ENCODE measurements around the gene RNU5B-1.

The RNU5B-1 gene

DNA sequence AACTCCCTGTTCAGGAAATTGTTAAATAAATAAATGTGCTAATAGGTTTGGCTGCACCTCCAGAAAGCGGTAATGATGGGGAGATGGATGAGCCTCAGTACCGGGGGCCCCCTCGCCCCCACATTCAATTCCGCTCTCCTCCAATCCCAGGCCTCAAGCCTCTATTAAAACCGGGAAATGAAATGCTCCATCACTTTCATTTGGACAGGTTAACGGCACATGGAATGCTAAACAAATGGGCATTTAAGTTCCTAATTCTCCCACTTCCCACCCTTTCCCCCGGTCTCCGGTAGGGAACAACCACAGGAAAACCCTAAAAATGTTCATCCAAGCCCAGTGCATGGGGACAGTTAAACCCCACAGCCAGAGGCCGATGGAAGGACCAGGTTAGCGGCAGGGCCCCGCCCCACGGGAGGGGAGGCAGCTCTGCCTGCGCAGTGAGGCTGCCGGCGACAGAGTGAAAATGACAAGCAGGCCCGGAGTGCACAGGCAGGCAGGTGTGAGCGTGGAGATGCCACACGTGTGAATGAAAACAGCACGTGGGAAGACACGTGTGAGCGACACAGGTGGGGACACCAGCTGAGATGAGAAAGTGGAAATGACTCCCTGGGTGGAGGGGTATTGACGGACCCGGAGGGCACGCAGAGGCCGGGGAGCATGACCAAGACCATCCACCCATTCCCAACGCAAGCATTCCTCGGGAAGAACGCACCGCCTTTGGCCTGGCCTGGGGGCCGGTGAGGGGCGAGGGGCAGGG lies 28.1 kb downstream of the RNU5B-1 start:
- H3K27me3 ChIP-seq (ENCODE audit: insufficient read depth, poor library complexity, severe bottlenecking) = peaks cover 2% of the 10 kb centered on the region
- no peak overlapping the region for H3K4me3 ChIP-seq (replicated peaks; ENCODE audit: insufficient read depth, low read length)
- no peak overlapping the region for H3K27ac ChIP-seq (replicated peaks)
- TF ChIP-seq POLR2AphosphoS5 (IDR thresholded peaks at IDR 0.05; ENCODE audit: low read depth) = no peak
- TF ChIP-seq, protein P1, sequence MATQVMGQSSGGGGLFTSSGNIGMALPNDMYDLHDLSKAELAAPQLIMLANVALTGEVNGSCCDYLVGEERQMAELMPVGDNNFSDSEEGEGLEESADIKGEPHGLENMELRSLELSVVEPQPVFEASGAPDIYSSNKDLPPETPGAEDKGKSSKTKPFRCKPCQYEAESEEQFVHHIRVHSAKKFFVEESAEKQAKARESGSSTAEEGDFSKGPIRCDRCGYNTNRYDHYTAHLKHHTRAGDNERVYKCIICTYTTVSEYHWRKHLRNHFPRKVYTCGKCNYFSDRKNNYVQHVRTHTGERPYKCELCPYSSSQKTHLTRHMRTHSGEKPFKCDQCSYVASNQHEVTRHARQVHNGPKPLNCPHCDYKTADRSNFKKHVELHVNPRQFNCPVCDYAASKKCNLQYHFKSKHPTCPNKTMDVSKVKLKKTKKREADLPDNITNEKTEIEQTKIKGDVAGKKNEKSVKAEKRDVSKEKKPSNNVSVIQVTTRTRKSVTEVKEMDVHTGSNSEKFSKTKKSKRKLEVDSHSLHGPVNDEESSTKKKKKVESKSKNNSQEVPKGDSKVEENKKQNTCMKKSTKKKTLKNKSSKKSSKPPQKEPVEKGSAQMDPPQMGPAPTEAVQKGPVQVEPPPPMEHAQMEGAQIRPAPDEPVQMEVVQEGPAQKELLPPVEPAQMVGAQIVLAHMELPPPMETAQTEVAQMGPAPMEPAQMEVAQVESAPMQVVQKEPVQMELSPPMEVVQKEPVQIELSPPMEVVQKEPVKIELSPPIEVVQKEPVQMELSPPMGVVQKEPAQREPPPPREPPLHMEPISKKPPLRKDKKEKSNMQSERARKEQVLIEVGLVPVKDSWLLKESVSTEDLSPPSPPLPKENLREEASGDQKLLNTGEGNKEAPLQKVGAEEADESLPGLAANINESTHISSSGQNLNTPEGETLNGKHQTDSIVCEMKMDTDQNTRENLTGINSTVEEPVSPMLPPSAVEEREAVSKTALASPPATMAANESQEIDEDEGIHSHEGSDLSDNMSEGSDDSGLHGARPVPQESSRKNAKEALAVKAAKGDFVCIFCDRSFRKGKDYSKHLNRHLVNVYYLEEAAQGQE (IDR thresholded peaks at IDR 0.05; ENCODE audit: insufficient replicate concordance, low read depth) = no peak
- no peak for TF ChIP-seq SPI1 (IDR thresholded peaks at IDR 0.05; ENCODE audit: borderline replicate concordance, low read depth)
- no peak for TF ChIP-seq GABPA (IDR thresholded peaks at IDR 0.05; ENCODE audit: low read depth)
- TF ChIP-seq, protein P2, sequence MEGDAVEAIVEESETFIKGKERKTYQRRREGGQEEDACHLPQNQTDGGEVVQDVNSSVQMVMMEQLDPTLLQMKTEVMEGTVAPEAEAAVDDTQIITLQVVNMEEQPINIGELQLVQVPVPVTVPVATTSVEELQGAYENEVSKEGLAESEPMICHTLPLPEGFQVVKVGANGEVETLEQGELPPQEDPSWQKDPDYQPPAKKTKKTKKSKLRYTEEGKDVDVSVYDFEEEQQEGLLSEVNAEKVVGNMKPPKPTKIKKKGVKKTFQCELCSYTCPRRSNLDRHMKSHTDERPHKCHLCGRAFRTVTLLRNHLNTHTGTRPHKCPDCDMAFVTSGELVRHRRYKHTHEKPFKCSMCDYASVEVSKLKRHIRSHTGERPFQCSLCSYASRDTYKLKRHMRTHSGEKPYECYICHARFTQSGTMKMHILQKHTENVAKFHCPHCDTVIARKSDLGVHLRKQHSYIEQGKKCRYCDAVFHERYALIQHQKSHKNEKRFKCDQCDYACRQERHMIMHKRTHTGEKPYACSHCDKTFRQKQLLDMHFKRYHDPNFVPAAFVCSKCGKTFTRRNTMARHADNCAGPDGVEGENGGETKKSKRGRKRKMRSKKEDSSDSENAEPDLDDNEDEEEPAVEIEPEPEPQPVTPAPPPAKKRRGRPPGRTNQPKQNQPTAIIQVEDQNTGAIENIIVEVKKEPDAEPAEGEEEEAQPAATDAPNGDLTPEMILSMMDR (IDR thresholded peaks at IDR 0.05; ENCODE audit: insufficient read depth, low read length) = no peak
- no peak for DNase-seq (ENCODE audit: low read depth in 1 of 2, low spot score in 1 of 2)

DNA sequence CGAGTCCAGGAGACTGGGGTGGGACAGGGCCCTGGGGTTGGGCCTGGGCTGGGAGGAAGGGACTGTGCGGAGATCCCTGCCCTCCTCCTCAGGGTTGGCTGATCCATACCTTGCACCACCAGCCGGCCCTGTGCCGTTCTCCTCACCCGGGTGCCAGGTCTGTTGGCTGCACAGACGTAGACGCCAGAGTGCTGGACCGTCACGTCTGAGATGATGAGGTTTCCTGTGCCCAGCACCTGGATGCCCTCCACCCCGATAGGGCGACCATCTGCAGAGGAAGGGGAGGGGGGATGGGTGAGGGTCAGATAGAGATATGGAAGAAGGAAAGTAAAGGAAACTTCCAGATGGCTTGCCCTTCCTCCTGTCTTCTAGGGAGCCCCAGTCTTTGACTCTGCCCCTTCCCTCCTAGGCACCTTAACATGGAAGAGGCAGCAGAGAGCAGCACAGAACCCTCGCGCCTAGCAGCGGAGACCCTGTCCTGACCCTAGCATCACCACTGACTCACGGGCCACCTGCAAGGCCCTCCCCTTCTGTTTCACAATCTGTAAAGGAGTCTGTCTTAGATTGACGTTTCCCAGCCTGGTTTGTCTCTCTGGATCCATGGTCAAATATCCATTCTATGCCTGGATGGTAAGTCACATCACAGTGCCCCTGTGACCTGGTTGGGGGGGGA lies 28.8 kb downstream of the RNU5B-1 start:
- no peak overlapping the region for H3K27ac ChIP-seq (replicated peaks)
- DNase-seq (ENCODE audit: low read depth in 1 of 2, low spot score in 1 of 2) = no peak
- peaks cover 2% of the 10 kb centered on the region for H3K27me3 ChIP-seq (ENCODE audit: insufficient read depth, poor library complexity, severe bottlenecking)
- TF ChIP-seq, protein P1 (IDR thresholded peaks at IDR 0.05; ENCODE audit: insufficient replicate concordance, low read depth) = no peak
- TF ChIP-seq GABPA (IDR thresholded peaks at IDR 0.05; ENCODE audit: low read depth) (no peak), SPI1 (IDR thresholded peaks at IDR 0.05; ENCODE audit: borderline replicate concordance, low read depth) (no peak), POLR2AphosphoS5 (IDR thresholded peaks at IDR 0.05; ENCODE audit: low read depth) (no peak)
- TF ChIP-seq, protein P2 (IDR thresholded peaks at IDR 0.05; ENCODE audit: insufficient read depth, low read length) = no peak
- no peak overlapping the region for H3K4me3 ChIP-seq (replicated peaks; ENCODE audit: insufficient read depth, low read length)

DNA sequence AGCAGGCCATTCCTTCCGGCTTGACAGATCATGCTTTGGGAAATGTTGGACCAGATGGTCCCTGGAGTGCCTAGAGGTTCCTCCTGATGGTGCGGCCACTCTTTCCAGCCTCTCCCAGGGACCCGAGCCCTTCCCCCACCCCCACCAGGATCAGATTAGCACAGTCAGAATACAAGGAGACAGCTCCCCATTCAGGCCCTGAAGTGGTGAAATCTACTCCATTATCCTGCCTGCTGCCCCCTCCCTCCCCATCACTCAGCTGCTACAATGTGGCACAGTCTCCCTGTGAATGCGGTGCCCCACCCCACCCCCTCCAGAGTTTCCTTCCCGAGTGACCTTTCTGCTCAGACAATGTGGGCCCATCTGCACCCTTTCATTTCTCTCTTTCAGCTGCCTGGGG lies 29.4 kb downstream of the RNU5B-1 start:
- Histone ChIP-seq H3K27me3 (ENCODE audit: insufficient read depth, poor library complexity, severe bottlenecking) (peaks cover 2% of the 10 kb centered on the region), H3K4me3 (replicated peaks; ENCODE audit: insufficient read depth, low read length) (no peak overlapping the region), H3K27ac (replicated peaks) (no peak overlapping the region)
- TF ChIP-seq GABPA (IDR thresholded peaks at IDR 0.05; ENCODE audit: low read depth) (no peak), SPI1 (IDR thresholded peaks at IDR 0.05; ENCODE audit: borderline replicate concordance, low read depth) (no peak), POLR2AphosphoS5 (IDR thresholded peaks at IDR 0.05; ENCODE audit: low read depth) (no peak)
- TF ChIP-seq, protein P1 (IDR thresholded peaks at IDR 0.05; ENCODE audit: insufficient replicate concordance, low read depth) = no peak
- TF ChIP-seq, protein P2 (IDR thresholded peaks at IDR 0.05; ENCODE audit: insufficient read depth, low read length) = no peak
- no peak for DNase-seq (ENCODE audit: low read depth in 1 of 2, low spot score in 1 of 2)
